GM23338 (cell line): ENCODE measurements around the gene SH2D2A. TPM values are rescaled to one million over a fixed set of nuclear protein-coding genes. Genes with fewer than 3 reads are reported as not detected.

ENCODE experiments used
- CREB1 ChIP-seq: fragments of 250-450 bp; sonication (Bioruptor Pico); IDR thresholded peaks from 2 replicates; pipeline ENCODE4 v1.5.0; 2020; ENCODE audit warnings: low read depth, mild to moderate bottlenecking, moderate library complexity
- EZH2phosphoT487 ChIP-seq: fragments of 200-600 bp; sonication (generic); IDR thresholded peaks from one replicate; pipeline ENCODE4 v1.8.1; 2018; ENCODE audit warnings: antibody characterized with exemption; ENCODE audit not compliant: unreplicated experiment
- JUNB ChIP-seq: IDR thresholded peaks from one replicate; pipeline ENCODE4 v1.6.1; 2016; ENCODE audit warnings: antibody characterized with exemption; ENCODE audit not compliant: unreplicated experiment
- NANOG ChIP-seq: IDR thresholded peaks from 2 replicates; pipeline ENCODE4 v1.6.1; 2016; ENCODE audit warnings: antibody characterized with exemption, borderline replicate concordance
- POLR2AphosphoS5 ChIP-seq: IDR thresholded peaks from 2 replicates; pipeline ENCODE4 v1.6.1; 2016; ENCODE audit warnings: antibody characterized with exemption, low read depth
- STAT1 ChIP-seq: IDR thresholded peaks from one replicate; pipeline ENCODE4 v1.6.1; 2016; ENCODE audit warnings: antibody characterized with exemption; ENCODE audit not compliant: unreplicated experiment
- ZNF114 ChIP-seq: fragments of 250-450 bp; sonication (Bioruptor Pico); IDR thresholded peaks from 2 replicates; pipeline ENCODE4 v1.5.0; 2020; ENCODE audit warnings: mild to moderate bottlenecking, moderate library complexity
- ZNF331 ChIP-seq: fragments of 250-450 bp; sonication (Bioruptor Pico); IDR thresholded peaks from 2 replicates; pipeline ENCODE4 v1.5.0; 2020; ENCODE audit warnings: low read depth, mild to moderate bottlenecking, moderate library complexity
- polyA plus RNA-seq: library from polyadenylated mRNA; unstranded; fragments of >200 nt; fragmentation: Nextera tagmentation; extraction: Ambion mirVana; gene quantifications from 2 replicates; pipeline ENCODE4 v1.2.1, GENCODE V29; 2016
- total RNA-seq: library from RNA; depleted of rRNA; stranded (reverse); fragments of >200 nt; shearing (Covaris generic); gene quantifications from 2 replicates; pipeline ENCODE4 v1.2.3, GENCODE V29; 2014
- TF ChIP-seq, protein P1 (sequence below): fragments of 250-450 bp; sonication (Bioruptor Pico); IDR thresholded peaks from 2 replicates; pipeline ENCODE4 v1.5.0; 2020; ENCODE audit warnings: mild to moderate bottlenecking, moderate library complexity
- TF ChIP-seq, protein P2 (sequence below): IDR thresholded peaks from one replicate; pipeline ENCODE4 v1.6.1; 2018; ENCODE audit warnings: antibody characterized with exemption; ENCODE audit not compliant: unreplicated experiment
- TF ChIP-seq, protein P3 (sequence below): IDR thresholded peaks from 2 replicates; pipeline ENCODE4 v1.6.1; 2016; ENCODE audit warnings: antibody characterized with exemption

SH2D2A gene
- total and polyA plus RNA-seq, 2 experiments from 2014 or later: 5.5 to 11.5 TPM

DNA sequence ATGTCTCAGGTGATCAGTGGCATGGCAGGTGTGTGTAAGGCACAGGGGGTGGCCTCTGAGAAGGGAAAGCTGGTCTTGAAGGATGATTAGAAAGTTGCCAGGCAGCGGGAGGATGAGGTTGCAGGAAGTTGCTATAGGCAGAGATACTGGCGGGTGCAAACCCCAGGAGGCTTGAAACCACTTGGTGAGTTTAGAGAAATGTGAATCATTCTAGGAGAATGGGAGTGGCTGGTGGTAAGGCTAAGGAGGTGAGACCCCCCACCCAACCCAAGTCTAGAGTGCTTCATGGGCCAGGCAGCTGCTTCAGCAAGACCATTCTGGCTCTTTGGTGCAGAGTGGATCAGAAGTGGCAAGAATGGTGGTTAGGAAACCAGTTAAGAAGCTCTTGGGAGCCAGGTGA is 9.0 kb downstream of the SH2D2A start (continued):
- TF ChIP-seq, protein P1, sequence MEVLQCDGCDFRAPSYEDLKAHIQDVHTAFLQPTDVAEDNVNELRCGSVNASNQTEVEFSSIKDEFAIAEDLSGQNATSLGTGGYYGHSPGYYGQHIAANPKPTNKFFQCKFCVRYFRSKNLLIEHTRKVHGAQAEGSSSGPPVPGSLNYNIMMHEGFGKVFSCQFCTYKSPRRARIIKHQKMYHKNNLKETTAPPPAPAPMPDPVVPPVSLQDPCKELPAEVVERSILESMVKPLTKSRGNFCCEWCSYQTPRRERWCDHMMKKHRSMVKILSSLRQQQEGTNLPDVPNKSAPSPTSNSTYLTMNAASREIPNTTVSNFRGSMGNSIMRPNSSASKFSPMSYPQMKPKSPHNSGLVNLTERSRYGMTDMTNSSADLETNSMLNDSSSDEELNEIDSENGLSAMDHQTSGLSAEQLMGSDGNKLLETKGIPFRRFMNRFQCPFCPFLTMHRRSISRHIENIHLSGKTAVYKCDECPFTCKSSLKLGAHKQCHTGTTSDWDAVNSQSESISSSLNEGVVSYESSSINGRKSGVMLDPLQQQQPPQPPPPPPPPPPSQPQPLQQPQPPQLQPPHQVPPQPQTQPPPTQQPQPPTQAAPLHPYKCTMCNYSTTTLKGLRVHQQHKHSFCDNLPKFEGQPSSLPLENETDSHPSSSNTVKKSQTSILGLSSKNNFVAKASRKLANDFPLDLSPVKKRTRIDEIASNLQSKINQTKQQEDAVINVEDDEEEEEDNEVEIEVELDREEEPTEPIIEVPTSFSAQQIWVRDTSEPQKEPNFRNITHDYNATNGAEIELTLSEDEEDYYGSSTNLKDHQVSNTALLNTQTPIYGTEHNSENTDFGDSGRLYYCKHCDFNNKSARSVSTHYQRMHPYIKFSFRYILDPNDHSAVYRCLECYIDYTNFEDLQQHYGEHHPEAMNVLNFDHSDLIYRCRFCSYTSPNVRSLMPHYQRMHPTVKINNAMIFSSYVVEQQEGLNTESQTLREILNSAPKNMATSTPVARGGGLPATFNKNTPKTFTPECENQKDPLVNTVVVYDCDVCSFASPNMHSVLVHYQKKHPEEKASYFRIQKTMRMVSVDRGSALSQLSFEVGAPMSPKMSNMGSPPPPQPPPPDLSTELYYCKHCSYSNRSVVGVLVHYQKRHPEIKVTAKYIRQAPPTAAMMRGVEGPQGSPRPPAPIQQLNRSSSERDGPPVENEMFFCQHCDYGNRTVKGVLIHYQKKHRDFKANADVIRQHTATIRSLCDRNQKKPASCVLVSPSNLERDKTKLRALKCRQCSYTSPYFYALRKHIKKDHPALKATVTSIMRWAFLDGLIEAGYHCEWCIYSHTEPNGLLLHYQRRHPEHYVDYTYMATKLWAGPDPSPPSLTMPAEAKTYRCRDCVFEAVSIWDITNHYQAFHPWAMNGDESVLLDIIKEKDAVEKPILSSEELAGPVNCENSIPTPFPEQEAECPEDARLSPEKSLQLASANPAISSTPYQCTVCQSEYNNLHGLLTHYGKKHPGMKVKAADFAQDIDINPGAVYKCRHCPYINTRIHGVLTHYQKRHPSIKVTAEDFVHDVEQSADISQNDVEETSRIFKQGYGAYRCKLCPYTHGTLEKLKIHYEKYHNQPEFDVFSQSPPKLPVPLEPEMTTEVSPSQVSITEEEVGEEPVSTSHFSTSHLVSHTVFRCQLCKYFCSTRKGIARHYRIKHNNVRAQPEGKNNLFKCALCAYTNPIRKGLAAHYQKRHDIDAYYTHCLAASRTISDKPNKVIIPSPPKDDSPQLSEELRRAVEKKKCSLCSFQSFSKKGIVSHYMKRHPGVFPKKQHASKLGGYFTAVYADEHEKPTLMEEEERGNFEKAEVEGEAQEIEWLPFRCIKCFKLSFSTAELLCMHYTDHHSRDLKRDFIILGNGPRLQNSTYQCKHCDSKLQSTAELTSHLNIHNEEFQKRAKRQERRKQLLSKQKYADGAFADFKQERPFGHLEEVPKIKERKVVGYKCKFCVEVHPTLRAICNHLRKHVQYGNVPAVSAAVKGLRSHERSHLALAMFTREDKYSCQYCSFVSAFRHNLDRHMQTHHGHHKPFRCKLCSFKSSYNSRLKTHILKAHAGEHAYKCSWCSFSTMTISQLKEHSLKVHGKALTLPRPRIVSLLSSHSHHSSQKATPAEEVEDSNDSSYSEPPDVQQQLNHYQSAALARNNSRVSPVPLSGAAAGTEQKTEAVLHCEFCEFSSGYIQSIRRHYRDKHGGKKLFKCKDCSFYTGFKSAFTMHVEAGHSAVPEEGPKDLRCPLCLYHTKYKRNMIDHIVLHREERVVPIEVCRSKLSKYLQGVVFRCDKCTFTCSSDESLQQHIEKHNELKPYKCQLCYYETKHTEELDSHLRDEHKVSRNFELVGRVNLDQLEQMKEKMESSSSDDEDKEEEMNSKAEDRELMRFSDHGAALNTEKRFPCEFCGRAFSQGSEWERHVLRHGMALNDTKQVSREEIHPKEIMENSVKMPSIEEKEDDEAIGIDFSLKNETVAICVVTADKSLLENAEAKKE (CRISPR knock-in tag): no peak
- no peak for TF ChIP-seq STAT1
- TF ChIP-seq ZNF331 (CRISPR knock-in tag): no peak
- no peak for TF ChIP-seq ZNF114 (CRISPR knock-in tag)
- TF ChIP-seq JUNB: no peak
- no peak for TF ChIP-seq NANOG
- TF ChIP-seq POLR2AphosphoS5: no peak
- TF ChIP-seq, protein P2, sequence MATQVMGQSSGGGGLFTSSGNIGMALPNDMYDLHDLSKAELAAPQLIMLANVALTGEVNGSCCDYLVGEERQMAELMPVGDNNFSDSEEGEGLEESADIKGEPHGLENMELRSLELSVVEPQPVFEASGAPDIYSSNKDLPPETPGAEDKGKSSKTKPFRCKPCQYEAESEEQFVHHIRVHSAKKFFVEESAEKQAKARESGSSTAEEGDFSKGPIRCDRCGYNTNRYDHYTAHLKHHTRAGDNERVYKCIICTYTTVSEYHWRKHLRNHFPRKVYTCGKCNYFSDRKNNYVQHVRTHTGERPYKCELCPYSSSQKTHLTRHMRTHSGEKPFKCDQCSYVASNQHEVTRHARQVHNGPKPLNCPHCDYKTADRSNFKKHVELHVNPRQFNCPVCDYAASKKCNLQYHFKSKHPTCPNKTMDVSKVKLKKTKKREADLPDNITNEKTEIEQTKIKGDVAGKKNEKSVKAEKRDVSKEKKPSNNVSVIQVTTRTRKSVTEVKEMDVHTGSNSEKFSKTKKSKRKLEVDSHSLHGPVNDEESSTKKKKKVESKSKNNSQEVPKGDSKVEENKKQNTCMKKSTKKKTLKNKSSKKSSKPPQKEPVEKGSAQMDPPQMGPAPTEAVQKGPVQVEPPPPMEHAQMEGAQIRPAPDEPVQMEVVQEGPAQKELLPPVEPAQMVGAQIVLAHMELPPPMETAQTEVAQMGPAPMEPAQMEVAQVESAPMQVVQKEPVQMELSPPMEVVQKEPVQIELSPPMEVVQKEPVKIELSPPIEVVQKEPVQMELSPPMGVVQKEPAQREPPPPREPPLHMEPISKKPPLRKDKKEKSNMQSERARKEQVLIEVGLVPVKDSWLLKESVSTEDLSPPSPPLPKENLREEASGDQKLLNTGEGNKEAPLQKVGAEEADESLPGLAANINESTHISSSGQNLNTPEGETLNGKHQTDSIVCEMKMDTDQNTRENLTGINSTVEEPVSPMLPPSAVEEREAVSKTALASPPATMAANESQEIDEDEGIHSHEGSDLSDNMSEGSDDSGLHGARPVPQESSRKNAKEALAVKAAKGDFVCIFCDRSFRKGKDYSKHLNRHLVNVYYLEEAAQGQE: no peak
- no peak for TF ChIP-seq CREB1 (CRISPR knock-in tag)
- TF ChIP-seq EZH2phosphoT487: no peak
- TF ChIP-seq, protein P3, sequence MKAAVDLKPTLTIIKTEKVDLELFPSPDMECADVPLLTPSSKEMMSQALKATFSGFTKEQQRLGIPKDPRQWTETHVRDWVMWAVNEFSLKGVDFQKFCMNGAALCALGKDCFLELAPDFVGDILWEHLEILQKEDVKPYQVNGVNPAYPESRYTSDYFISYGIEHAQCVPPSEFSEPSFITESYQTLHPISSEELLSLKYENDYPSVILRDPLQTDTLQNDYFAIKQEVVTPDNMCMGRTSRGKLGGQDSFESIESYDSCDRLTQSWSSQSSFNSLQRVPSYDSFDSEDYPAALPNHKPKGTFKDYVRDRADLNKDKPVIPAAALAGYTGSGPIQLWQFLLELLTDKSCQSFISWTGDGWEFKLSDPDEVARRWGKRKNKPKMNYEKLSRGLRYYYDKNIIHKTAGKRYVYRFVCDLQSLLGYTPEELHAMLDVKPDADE: no peak
